ENCODE data around the gene MYZAP. TPM values are rescaled to one million over a fixed set of nuclear protein-coding genes. Genes with fewer than 3 reads are reported as not detected.

Gene MYZAP
- total RNA-seq, 2 donors from 2014 or later: 0.22 to 0.33 TPM

GRCh38 chr15:57609805-57610529 lies 18.3 kb downstream of the MYZAP start:
- no peaks in the 10 kb centered on the region for H3K4me1 ChIP-seq (ENCODE audit: control insufficient read depth, insufficient read depth, low read length)
- WGBS, 2 experiments (ENCODE audit: insufficient coverage in 1 of 2, insufficient read length in 1 of 2): 73 to 79% methylated on average over 6 to 10 of the region's 10 CpGs
- H3K9me3 Mint-ChIP-seq: no peaks in the 10 kb centered on the region
- peaks cover 14% of the 10 kb centered on the region for H3K4me1 Mint-ChIP-seq
- no peaks in the 10 kb centered on the region for H3K9me3 ChIP-seq (ENCODE audit: control insufficient read depth, low read length)
- no peaks in the 10 kb centered on the region for H3K36me3 Mint-ChIP-seq (ENCODE audit: low read depth)
- H3K27ac Mint-ChIP-seq: no peak overlapping the region
- H3K9ac ChIP-seq (ENCODE audit: extremely low read depth, low read length, poor library complexity, severe bottlenecking): no peak overlapping the region
- DNase-seq: no peak
- H3K36me3 ChIP-seq (ENCODE audit: control insufficient read depth, insufficient read depth, low read length): no peaks in the 10 kb centered on the region
- TF ChIP-seq CTCF (conservative IDR thresholded peaks at IDR 0.05): no peak
- H3K27ac ChIP-seq (ENCODE audit: low read depth, low read length): no peak overlapping the region
- no peak overlapping the region for H3K4me3 ChIP-seq (ENCODE audit: low read length)
- H3K4me3 Mint-ChIP-seq: no peak overlapping the region
- H3K27me3 Mint-ChIP-seq (ENCODE audit: insufficient read depth): no peaks in the 10 kb centered on the region
- no peaks in the 10 kb centered on the region for H3K27me3 ChIP-seq (ENCODE audit: control insufficient read depth, insufficient read depth, low read length, poor library complexity, severe bottlenecking)

GRCh38 chr15:57611123-57611522 lies 19.4 kb downstream of the MYZAP start:
- Mint-ChIP-seq H3K4me1 (peaks cover 14% of the 10 kb centered on the region), H3K36me3 (ENCODE audit: low read depth) (no peaks in the 10 kb centered on the region), H3K9me3 (no peaks in the 10 kb centered on the region), H3K27ac (no peak overlapping the region), H3K4me3 (no peak overlapping the region), H3K27me3 (ENCODE audit: insufficient read depth) (no peaks in the 10 kb centered on the region)
- H3K9ac ChIP-seq (ENCODE audit: extremely low read depth, low read length, poor library complexity, severe bottlenecking): no peak overlapping the region
- TF ChIP-seq CTCF (conservative IDR thresholded peaks at IDR 0.05): no peak
- no peak for DNase-seq
- H3K36me3 ChIP-seq (ENCODE audit: control insufficient read depth, insufficient read depth, low read length): no peaks in the 10 kb centered on the region
- 82 to 83% methylated on average over 7 of the region's 7 CpGs for WGBS, 2 experiments (ENCODE audit: insufficient coverage in 1 of 2, insufficient read length in 1 of 2)
- H3K4me1 ChIP-seq (ENCODE audit: control insufficient read depth, insufficient read depth, low read length): no peaks in the 10 kb centered on the region
- H3K27ac ChIP-seq (ENCODE audit: low read depth, low read length): no peak overlapping the region
- no peak overlapping the region for H3K4me3 ChIP-seq (ENCODE audit: low read length)
- H3K27me3 ChIP-seq (ENCODE audit: control insufficient read depth, insufficient read depth, low read length, poor library complexity, severe bottlenecking): no peaks in the 10 kb centered on the region
- H3K9me3 ChIP-seq (ENCODE audit: control insufficient read depth, low read length): no peaks in the 10 kb centered on the region

GRCh38 chr15:57611938-57612337 lies 20.2 kb downstream of the MYZAP start:
- Histone ChIP-seq H3K36me3 (ENCODE audit: control insufficient read depth, insufficient read depth, low read length) (no peaks in the 10 kb centered on the region), H3K9ac (ENCODE audit: extremely low read depth, low read length, poor library complexity, severe bottlenecking) (no peak overlapping the region), H3K4me3 (ENCODE audit: low read length) (no peak overlapping the region), H3K9me3 (ENCODE audit: control insufficient read depth, low read length) (no peaks in the 10 kb centered on the region), H3K27ac (ENCODE audit: low read depth, low read length) (no peak overlapping the region), H3K27me3 (ENCODE audit: control insufficient read depth, insufficient read depth, low read length, poor library complexity, severe bottlenecking) (no peaks in the 10 kb centered on the region), H3K4me1 (ENCODE audit: control insufficient read depth, insufficient read depth, low read length) (no peaks in the 10 kb centered on the region)
- no peaks in the 10 kb centered on the region for H3K36me3 Mint-ChIP-seq (ENCODE audit: low read depth)
- H3K27ac Mint-ChIP-seq: no peak overlapping the region
- H3K27me3 Mint-ChIP-seq (ENCODE audit: insufficient read depth): no peaks in the 10 kb centered on the region
- TF ChIP-seq CTCF (conservative IDR thresholded peaks at IDR 0.05): peak; percentile 60
- H3K9me3 Mint-ChIP-seq: no peaks in the 10 kb centered on the region
- H3K4me3 Mint-ChIP-seq: no peak overlapping the region
- WGBS, 2 experiments (ENCODE audit: insufficient coverage in 1 of 2, insufficient read length in 1 of 2): 68 to 72% methylated on average over 3 of the region's 3 CpGs
- DNase-seq: peak; percentile 57
- peaks cover 14% of the 10 kb centered on the region for H3K4me1 Mint-ChIP-seq

All from endodermal cell (in vitro differentiated cells).